ENCODE results near the gene DDA1. TPM values are rescaled to one million over a fixed set of nuclear protein-coding genes. Genes with fewer than 3 reads are reported as not detected.

Gene DDA1
- total and polyA plus RNA-seq, 10 of the 15 experiments (the other 5 are each of a cell fraction or from before 2014, with no cell fraction given), result 0.76 to 71.0 (median 39.4) TPM

DNA sequence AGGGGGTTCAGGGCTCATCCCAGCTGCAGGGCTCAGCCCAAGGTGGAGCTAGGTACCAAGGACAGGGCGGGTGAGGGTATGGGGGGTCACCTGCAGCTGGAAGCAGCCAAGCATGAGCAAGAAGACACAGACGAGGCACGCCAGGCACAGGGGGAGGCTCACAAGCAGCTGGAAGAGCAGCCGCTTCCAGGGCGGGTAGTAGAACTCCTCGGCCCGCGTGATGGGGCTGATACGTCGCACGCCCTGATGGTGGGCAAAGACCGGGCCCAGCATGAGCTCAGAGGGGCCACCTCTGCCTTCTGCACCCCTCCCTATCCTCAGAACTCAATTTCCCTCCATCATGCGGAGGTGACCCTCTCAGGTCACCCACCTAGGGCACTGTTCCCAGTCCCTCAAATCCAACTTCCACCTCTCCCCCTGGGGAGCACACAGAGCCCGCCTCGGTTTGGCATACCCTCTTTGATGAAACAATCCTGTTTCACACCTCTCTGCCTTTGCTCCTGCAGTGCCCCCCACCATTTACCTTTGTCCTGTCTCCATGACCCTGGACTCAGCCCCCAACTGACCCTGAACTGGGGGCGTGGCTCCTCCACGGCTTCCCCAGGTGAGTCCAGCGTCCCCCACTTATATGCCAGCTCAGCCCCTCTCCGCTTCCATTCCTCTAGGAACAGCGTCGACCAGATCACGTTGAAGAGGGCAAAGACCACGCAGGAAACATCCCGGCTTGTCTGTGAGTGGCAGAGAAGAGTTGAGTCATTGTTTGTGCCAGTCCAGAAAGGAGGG lies 21.1 kb downstream of the DDA1 start (continued):
- TF ChIP-seq, protein P1, sequence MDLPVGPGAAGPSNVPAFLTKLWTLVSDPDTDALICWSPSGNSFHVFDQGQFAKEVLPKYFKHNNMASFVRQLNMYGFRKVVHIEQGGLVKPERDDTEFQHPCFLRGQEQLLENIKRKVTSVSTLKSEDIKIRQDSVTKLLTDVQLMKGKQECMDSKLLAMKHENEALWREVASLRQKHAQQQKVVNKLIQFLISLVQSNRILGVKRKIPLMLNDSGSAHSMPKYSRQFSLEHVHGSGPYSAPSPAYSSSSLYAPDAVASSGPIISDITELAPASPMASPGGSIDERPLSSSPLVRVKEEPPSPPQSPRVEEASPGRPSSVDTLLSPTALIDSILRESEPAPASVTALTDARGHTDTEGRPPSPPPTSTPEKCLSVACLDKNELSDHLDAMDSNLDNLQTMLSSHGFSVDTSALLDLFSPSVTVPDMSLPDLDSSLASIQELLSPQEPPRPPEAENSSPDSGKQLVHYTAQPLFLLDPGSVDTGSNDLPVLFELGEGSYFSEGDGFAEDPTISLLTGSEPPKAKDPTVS (IDR thresholded peaks at IDR 0.05; ENCODE audit: low read depth, low read length), result no peak

GRCh38 chr19:17331045-17331558 lies 21.7 kb downstream of the DDA1 start:
- BruUV-seq (replicated peaks), result no TSS peak
- Histone ChIP-seq H3K9ac (ENCODE audit: control insufficient read depth, insufficient read depth, low read length) (no peak overlapping the region), H3K4me3 (no peak overlapping the region), H3K4me1 (ENCODE audit: control insufficient read depth, insufficient read depth, low read length) (peaks cover 13% of the 10 kb centered on the region), H3K36me3 (ENCODE audit: control insufficient read depth in 2 of 2, insufficient read depth in 2 of 2, low read length in 1 of 2) (no peaks in the 10 kb centered on the region), H3K4me2 (ENCODE audit: control insufficient read depth, insufficient read depth) (no peak overlapping the region), H3K27me3 (replicated peaks in 1 of 2; ENCODE audit: control insufficient read depth in 2 of 2, insufficient read depth in 2 of 2, low read length in 1 of 2) (no peaks in the 10 kb centered on the region; a peak in 2 of 4 replicates), H3K79me2 (ENCODE audit: control insufficient read depth, insufficient read depth, low read length) (no peaks in the 10 kb centered on the region), H3K27ac (ENCODE audit: control insufficient read depth, insufficient read depth) (no peak overlapping the region), H3K9me3 (replicated peaks; ENCODE audit: control insufficient read depth, insufficient read depth, low read length) (no peaks in the 10 kb centered on the region; the same call in 2 of the 3 replicates), H4K20me1 (ENCODE audit: control insufficient read depth, insufficient read depth) (no peaks in the 10 kb centered on the region), H2AFZ (ENCODE audit: control insufficient read depth, low read depth, low read length) (no peak overlapping the region)
- ChIA-PET CTCF (interaction anchor here (0.6 to 2.8 kb wide), 2 partner anchors 55 to 266 kb away, joined by 3 to 9 read pairs; no protein-coding TSS in a partner anchor), POLR2A (interaction anchor here (1.2 kb wide), 1 partner anchor 22 kb away, joined by 3 read pairs; the partner anchor contains the start of gene DDA1), RAD21 (ENCODE audit: unreplicated experiment) (interaction anchor here (0.7 kb wide), 1 partner anchor 222 kb away, joined by 3 read pairs; no protein-coding TSS in a partner anchor), SMC1A (ENCODE audit: uncharacterized antibody, unreplicated experiment) (no interaction called here)
- TF ChIP-seq POLR2AphosphoS2 (IDR thresholded peaks at IDR 0.05; ENCODE audit: low read depth, low read length) (no peak), MAX (IDR thresholded peaks at IDR 0.05; ENCODE audit: low read depth, low read length) (no peak), ZNF207 (IDR thresholded peaks at IDR 0.05; ENCODE audit: borderline replicate concordance) (no peak), SREBF2 (IDR thresholded peaks at IDR 0.05; ENCODE audit: low read length) (no peak), CBFB (IDR thresholded peaks at IDR 0.05; ENCODE audit: low read depth) (no peak), CEBPB (IDR thresholded peaks at IDR 0.05; ENCODE audit: borderline replicate concordance in 1 of 2, low read depth in 2 of 2, low read length in 2 of 2) (no peak), WRNIP1 (IDR thresholded peaks at IDR 0.05; ENCODE audit: borderline replicate concordance, low read depth, low read length) (no peak), ZSCAN29 (IDR thresholded peaks at IDR 0.05) (no peak), BCL11A (IDR thresholded peaks at IDR 0.05; ENCODE audit: low read depth, low read length) (no peak)
- TF ChIP-seq, protein P2, sequence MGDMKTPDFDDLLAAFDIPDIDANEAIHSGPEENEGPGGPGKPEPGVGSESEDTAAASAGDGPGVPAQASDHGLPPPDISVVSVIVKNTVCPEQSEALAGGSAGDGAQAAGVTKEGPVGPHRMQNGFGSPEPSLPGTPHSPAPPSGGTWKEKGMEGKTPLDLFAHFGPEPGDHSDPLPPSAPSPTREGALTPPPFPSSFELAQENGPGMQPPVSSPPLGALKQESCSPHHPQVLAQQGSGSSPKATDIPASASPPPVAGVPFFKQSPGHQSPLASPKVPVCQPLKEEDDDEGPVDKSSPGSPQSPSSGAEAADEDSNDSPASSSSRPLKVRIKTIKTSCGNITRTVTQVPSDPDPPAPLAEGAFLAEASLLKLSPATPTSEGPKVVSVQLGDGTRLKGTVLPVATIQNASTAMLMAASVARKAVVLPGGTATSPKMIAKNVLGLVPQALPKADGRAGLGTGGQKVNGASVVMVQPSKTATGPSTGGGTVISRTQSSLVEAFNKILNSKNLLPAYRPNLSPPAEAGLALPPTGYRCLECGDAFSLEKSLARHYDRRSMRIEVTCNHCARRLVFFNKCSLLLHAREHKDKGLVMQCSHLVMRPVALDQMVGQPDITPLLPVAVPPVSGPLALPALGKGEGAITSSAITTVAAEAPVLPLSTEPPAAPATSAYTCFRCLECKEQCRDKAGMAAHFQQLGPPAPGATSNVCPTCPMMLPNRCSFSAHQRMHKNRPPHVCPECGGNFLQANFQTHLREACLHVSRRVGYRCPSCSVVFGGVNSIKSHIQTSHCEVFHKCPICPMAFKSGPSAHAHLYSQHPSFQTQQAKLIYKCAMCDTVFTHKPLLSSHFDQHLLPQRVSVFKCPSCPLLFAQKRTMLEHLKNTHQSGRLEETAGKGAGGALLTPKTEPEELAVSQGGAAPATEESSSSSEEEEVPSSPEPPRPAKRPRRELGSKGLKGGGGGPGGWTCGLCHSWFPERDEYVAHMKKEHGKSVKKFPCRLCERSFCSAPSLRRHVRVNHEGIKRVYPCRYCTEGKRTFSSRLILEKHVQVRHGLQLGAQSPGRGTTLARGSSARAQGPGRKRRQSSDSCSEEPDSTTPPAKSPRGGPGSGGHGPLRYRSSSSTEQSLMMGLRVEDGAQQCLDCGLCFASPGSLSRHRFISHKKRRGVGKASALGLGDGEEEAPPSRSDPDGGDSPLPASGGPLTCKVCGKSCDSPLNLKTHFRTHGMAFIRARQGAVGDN (IDR thresholded peaks at IDR 0.05), result no peak
- intact Hi-C loops (cut with micrococcal nuclease; ENCODE audit: unreplicated experiment), result no loop called here
- no peak for ATAC-seq
- in situ Hi-C loops (cut with MboI), result no loop called here
- FAIRE-seq, result no peak
- DNase-seq (ENCODE audit: low read depth, low spot score), result no peak
- 52% methylated on average over 13 of the region's 13 CpGs for WGBS (ENCODE audit: insufficient coverage, insufficient replicate concordance, low lambda C conversion rate, missing lambda C conversion rate)

All from GM12878 (cell line).